Measurements from ENCODE around the gene UGCG.
A peak's percentile ranks its signal among the peaks of the same experiment; 100 is the strongest.
"Not testable (repeated sequence)": the region's sequence is repeated elsewhere in the genome, so short reads cannot be mapped to it uniquely, and the experiment has no call there.

The UGCG gene

DNA sequence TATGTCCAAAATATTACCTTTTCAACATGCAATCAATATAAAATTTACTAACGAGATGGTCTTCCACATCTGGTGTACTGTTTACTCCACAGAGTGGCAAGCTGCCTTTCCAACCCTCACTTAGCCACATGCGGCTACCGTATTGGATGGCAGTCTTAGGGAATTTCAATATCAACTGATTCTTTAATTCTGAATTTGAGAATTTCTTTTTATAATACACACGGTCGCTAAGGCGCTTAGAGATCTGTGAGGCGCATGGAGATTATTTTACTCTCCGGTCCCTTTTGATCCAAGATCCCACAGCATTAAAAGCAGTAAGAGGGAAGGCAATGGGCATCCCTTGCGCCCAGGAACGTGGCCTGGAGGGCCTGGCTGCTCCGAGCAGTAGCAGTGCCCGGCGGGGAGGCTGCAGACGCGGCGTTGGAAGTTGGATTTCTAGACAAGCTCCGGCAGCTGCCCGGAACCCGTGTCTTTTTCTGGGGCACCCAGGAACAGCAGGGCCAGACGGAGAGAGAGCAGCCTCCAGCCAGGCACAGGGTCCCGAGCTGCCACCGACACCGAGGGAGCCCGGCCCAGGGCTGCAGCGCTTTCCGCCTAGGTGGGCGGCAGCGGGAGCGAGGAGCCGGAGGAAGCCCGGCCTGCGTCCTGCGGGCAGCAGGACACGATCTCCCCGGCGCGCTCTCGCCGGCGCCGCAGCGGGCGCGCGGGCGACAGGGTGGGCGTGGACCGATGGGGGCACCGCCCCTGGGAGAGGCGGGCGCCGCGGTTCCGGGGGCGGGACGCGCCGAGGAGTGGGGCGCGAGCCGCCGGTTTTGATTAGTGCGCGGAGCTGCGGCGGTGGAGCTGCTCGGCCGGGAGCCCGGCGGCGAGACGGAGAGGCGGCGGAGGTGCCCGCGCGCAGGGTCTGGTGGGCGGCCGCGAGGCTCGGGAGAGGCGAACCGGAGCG, at the start of gene UGCG:
Gene UGCG, plus strand, starts transcription at position 819 of the 946 bp plus-strand sequence. CDS start 402 bp downstream, outside the sequence.
- peak; percentile 75 to 76 for DNase-seq (ENCODE audit: low read depth in 2 of 2)

DNA sequence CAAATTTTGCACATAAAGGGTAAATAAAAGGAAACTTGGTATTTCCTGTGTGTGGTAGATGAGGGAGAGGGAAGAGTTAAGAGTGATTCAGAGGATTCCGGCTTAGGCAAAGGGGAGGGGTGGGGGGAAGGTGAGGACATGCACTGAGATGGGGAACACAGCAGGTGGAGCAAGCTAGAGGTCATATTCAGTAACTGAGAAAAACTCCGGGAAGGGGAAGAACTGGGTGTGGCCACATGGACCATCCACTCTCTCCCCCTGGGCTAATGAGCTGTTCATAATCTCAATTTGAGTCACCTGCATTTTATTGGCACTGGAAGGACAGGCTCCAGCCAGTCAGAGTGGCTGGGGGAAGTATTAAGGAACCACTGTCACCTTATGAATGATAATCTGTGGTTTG, 45.1 kb upstream of the UGCG start:
- no peak for DNase-seq (ENCODE audit: low read depth in 2 of 2)

GRCh38 chr9:111852291-111852690, 44.3 kb upstream of the UGCG start:
- no peak for DNase-seq (ENCODE audit: low read depth in 2 of 2)

DNA sequence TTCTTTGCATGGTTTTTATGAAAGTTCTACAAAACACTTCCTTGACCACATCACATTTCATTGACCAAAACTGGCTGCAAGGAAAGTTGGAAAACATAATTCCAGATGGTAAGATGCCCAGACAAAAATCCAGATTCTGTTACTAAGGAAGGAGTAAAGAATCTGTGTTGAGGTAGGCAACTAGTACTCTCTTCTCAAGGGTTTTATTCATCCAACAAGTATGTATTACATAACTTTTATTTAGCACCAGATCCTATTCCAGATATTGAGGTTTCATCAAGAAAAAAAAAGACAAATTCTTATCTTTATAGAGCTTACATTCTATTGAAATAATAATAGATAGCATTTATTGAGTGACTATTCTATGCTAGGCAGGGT, 43.2 kb upstream of the UGCG start:
- DNase-seq (ENCODE audit: low read depth in 2 of 2), result no peak

DNA sequence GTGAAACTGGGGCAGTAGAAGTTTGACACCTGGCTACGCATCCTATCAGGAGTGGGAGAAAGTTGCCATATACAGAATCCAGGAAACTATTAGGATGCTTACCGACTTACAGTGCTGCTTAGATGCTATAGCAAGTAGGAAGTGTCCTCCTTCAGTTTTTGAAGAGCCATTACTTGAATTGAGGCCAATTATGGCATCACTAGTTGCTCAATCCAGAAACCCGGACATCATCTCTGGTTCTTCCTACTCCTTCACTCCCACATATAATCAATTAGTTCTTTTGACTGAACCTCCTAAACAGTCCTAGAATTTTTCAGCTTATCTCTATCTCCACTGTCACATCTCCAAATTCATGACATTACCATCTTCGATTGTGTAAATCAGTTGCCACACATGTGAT, 41.8 kb upstream of the UGCG start:
- DNase-seq (ENCODE audit: low read depth in 2 of 2), result no peak

DNA sequence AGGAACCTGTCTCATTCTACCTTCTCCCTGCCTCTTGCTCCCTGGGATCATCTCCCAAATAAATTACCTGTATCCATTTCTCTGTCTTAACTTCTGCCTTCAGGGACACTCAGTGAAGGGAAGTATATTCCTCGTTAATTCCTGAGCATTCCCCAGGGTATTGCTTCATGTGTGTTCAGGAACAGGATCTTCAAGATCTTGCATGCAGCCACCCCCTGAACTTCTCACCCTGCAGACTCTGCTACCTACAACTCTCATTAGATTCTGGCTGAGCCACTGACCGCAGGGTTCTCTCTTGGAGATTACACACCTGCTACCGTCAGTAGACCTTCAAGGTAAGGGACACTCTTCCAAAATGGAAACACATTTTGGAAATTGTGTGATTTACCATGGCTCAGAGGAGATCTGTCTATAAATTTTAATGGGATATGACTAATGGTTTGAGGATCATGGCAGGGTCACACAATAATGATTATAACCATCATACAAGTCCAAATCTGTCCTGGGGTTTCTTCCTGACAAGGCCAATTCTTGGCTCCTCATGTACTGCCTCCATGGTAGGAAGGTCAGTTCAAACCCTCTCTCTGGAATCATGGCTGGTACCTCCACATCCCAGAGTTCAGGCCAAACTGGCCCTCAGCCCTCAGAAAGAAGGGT, 38.9 kb upstream of the UGCG start:
- no peak for DNase-seq (ENCODE audit: low read depth in 2 of 2)

DNA sequence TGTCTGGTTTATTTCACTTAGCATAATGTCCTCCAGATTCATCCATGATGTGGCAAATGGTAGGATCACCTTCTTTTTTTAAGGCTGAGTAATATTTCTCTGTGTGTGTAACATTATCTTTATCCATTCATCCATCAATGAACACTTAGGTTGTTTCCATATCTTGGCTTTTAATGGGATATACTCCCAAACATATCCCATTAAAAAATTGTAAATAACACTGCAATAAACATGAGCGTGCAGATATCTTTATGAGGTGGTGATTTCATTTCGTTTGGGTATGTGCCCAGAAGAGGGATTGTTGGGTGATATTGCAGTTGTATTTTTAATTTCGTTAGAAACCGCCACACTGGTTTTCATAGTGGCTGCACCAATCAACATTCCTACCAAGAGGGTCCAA, 36.2 kb upstream of the UGCG start:
- no peak for DNase-seq (ENCODE audit: low read depth in 2 of 2)

GRCh38 chr9:111863636-111864035, 33.0 kb upstream of the UGCG start:
- no peak for DNase-seq (ENCODE audit: low read depth in 2 of 2)

- DNase-seq (ENCODE audit: low read depth in 2 of 2), result no peak
Observed at GRCh38 chr9:111866976-111867375, 29.6 kb upstream of the UGCG start.

DNA sequence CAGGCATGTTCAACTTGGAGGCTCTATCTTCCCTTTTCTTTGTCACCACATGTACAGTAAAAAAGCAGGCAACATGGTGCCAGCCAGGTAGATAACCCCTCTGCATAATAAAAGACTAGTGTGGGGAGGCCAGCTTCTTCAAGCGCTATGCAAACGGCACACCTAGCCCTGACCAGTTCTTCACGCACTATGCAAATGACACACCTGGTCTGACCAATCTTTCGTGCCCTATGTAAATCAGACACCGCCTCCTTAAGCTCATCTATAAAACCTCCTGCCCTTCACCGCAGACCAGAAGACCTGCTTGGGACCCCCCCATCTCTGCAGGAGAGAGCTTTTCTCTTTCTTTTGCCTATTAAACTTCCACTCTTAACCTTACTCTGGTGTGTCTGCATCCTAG, 28.1 kb upstream of the UGCG start:
- DNase-seq (ENCODE audit: low read depth in 2 of 2), result no peak

- DNase-seq (ENCODE audit: low read depth in 2 of 2), result no peak
Observed at GRCh38 chr9:111870774-111871498, 25.7 kb upstream of the UGCG start.

GRCh38 chr9:111871499-111871855, 25.1 kb upstream of the UGCG start:
- no peak for DNase-seq (ENCODE audit: low read depth in 2 of 2)

- DNase-seq (ENCODE audit: low read depth in 2 of 2), result no peak
Observed at GRCh38 chr9:111872886-111873285, 23.7 kb upstream of the UGCG start.

DNA sequence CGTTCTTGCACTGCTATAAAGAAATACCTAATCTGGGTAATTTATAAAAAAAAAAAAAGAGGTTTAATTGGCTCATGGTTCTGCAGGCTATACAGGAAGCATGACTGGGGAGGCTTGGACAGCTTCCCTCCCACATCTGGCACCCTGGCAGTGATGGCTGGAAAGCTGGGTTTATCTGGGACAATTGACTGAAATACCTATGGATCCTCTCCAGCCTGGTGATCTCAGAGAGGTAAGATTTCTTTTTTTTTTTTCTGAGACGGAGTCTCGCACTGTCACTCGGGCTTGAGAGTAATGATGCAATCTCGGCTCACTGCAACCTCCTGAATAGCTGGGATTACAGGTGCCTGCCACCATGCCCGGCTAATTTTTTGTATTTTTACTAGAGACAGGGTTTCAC, 22.7 kb upstream of the UGCG start:
- DNase-seq (ENCODE audit: low read depth in 2 of 2), result no peak

- no peak for DNase-seq (ENCODE audit: low read depth in 2 of 2)
Observed at GRCh38 chr9:111874500-111874899, 22.1 kb upstream of the UGCG start.

DNA sequence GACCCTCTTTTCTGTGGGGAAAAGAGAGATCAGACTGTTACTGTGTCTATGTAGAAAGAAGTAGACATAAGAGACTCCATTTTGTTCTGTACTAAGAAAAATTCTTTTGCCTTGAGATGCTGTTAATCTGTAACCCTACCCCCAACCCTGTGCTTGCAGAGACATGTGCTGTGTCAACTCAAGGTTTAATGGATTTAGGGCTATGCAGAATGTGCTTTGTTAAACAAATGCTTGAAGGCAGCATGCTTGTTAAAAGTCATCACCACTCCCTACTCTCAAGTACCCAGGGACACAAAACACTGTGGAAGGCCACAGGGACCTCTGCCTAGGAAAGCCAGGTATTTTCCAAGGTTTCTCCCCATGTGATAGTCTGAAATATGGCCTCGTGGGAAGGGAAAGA, 21.3 kb upstream of the UGCG start:
- not testable (repeated sequence) for DNase-seq (ENCODE audit: low read depth in 2 of 2)

- not testable (repeated sequence) for DNase-seq (ENCODE audit: low read depth in 2 of 2)
Observed at GRCh38 chr9:111875691-111876090, 20.9 kb upstream of the UGCG start.

- DNase-seq (ENCODE audit: low read depth in 2 of 2), result no peak
Observed at GRCh38 chr9:111876179-111876578, 20.4 kb upstream of the UGCG start.

DNA sequence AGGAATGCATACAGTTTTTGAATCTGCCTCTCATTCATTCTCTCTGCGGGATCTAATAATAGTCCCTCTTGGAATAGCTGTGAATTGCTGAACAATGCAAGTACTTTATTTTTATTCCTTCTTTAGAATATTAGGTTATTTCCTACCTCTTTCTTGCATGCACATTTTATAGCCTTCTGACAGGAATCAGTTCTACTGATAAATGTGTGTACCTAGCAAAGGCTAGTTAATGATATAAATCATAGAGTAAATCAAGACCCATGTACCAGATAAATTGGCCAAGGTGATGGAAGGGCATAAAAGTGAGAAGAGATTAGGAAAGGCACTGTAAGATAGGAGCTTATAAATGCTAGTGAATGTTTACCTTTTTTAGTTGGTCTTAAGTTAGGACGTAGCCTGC, 19.2 kb upstream of the UGCG start:
- no peak for DNase-seq (ENCODE audit: low read depth in 2 of 2)

GRCh38 chr9:111878946-111879345, 17.7 kb upstream of the UGCG start:
- no peak for DNase-seq (ENCODE audit: low read depth in 2 of 2)

DNA sequence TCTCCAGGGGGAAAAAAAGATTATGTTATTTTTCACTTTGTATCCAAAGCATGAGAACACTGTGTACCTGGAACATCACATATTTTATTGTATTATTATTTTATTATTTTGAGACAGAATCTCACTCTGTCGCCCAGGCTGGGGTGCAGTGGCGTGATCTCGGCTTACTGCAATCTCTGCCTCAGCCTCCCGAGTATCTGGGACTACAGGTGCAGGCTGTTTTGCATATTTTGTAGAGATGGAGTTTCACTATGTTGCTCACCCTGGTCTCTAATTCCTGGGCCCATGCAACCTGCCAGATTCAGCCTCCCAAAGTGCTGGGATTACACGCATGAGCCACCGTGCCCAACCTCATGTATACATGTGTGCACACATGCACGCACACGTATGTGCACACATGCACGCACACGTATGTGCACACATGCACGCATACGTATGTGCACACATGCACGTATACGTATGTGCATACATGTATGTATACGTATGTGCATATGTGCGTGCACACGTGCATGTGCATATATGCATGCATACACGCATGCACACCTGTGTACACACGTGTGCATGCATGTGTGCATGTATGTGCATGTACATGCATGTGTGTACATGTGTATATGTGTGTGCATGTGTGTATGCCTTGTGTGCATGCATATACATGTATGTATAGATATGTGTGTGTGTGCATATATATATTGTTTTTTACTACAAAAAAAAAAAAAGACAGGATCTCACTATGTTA, 9.5 kb upstream of the UGCG start:
- DNase-seq (ENCODE audit: low read depth in 2 of 2), result no peak

- DNase-seq (ENCODE audit: low read depth in 2 of 2), result no peak
Observed at GRCh38 chr9:111890334-111890733, 6.3 kb upstream of the UGCG start.
